Ovary (tissue), 3 donors: ENCODE data around the gene PDXDC1.
"Not testable (repeated sequence)": the region's sequence is repeated elsewhere in the genome, so short reads cannot be mapped to it uniquely, and the experiment has no call there.

Experiments
- CTCF ChIP-seq, 3 donors: fragments of 450-650 bp in 2 of 3; fragments of 200-600 bp in 1 of 3; IDR thresholded peaks; one replicate each; pipeline versions ENCODE4 v1.5.1 to v1.8.0; 2016 to 2022; ENCODE audit warnings: antibody characterized with exemption in 3 of 3, mild to moderate bottlenecking in 1 of 3
- EP300 ChIP-seq: sonication (generic); formaldehyde crosslinking; IDR thresholded peaks from one replicate; pipeline ENCODE4 v1.6.1; 2017; ENCODE audit warnings: antibody characterized with exemption
- POLR2A ChIP-seq: fragments of 450-650 bp; IDR thresholded peaks from one replicate; pipeline ENCODE4 v1.6.1; 2017; ENCODE audit warnings: antibody characterized with exemption, mild to moderate bottlenecking, moderate library complexity
- donor health status: DM: no; HTN: no; CAD: no.

- TF ChIP-seq POLR2A; CTCF (IDR thresholded peaks at IDR 0.05); EP300: not testable (repeated sequence)
Measured at GRCh38 chr16:15149260-15149659, 174.4 kb downstream of the PDXDC1 start.
